ENCODE measurements around the gene CITED1.

CITED1 gene

DNA sequence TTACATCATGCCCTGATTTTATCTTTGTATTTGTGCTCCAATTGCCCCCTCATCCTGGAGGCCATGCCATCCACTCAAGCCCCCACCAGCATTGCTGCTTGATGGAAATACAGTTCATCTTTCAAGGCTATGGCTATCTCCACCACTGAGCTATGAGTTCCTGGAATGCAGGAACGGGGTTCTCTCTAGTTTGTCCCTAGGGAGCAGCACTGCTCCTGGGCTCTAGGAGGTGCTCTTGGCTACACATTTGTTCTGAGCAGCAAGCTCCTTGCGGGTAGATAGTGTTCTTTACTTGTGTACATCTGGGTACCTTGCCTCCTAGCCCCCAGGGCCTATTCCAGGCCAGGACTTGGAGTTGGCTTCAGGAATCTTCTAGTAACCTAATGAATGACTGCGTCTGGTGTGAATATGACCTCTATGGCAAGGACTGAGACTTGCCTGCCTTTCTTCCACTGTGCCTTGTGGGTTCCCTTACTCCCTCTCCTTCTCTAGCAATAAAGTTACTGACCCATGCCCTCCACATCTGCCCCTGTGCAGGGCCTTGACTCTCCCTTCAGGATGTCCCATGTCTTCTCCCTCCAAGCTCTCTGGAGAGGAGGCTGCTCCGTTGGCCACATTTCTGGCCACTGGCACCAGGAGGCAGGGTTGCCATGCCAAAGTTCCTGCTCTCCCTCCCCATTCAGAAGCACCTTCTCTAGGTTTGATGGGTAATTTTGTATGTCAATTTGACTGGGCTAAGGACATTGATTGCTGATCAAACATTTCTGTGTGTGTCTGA is 7.6 kb downstream of the CITED1 start:
- H3K4me3 ChIP-seq (ENCODE audit: low read depth in 1 of 5, low read length in 5 of 5), result no peak overlapping the region
- H3K27me3 ChIP-seq (ENCODE audit: control insufficient read depth in 5 of 5, insufficient read depth in 4 of 5, low read length in 5 of 5), result peaks cover 14 to 55% (median 44%) of the 10 kb centered on the region in 5 donors

GRCh38 chrX:72296991-72297390 is 8.7 kb downstream of the CITED1 start:
- no peaks in the 10 kb centered on the region for H3K9me3 ChIP-seq (ENCODE audit: control insufficient read depth in 5 of 5, low read length in 5 of 5)
- peaks cover 0 to 5% (median 0%) of the 10 kb centered on the region in 5 donors for H3K4me1 ChIP-seq (ENCODE audit: control insufficient read depth in 5 of 5, insufficient read depth in 5 of 5, low read length in 5 of 5)
- H3K27me3 ChIP-seq (ENCODE audit: control insufficient read depth in 5 of 5, insufficient read depth in 4 of 5, low read length in 5 of 5), result peaks cover 8 to 43% (median 33%) of the 10 kb centered on the region in 5 donors
- no peak overlapping the region for H3K4me3 ChIP-seq (ENCODE audit: low read depth in 1 of 5, low read length in 5 of 5)
- H3K9ac ChIP-seq (ENCODE audit: low read length in 5 of 5), result no peak overlapping the region
- no peaks in the 10 kb centered on the region for H3K36me3 ChIP-seq (ENCODE audit: control insufficient read depth in 5 of 5, insufficient read depth in 5 of 5, low read length in 5 of 5)
- no peak overlapping the region for H3K27ac ChIP-seq (ENCODE audit: low read depth, low read length)

More for the DNA sequence above, 7.6 kb downstream of the CITED1 start:
- no peaks in the 10 kb centered on the region for H3K9me3 ChIP-seq (ENCODE audit: control insufficient read depth in 5 of 5, low read length in 5 of 5)
- no peak overlapping the region for H3K9ac ChIP-seq (ENCODE audit: low read length in 5 of 5)
- H3K27ac ChIP-seq (ENCODE audit: low read depth, low read length), result no peak overlapping the region
- peaks cover 0 to 5% (median 0%) of the 10 kb centered on the region in 5 donors for H3K4me1 ChIP-seq (ENCODE audit: control insufficient read depth in 5 of 5, insufficient read depth in 5 of 5, low read length in 5 of 5)
- no peaks in the 10 kb centered on the region for H3K36me3 ChIP-seq (ENCODE audit: control insufficient read depth in 5 of 5, insufficient read depth in 5 of 5, low read length in 5 of 5)

DNA sequence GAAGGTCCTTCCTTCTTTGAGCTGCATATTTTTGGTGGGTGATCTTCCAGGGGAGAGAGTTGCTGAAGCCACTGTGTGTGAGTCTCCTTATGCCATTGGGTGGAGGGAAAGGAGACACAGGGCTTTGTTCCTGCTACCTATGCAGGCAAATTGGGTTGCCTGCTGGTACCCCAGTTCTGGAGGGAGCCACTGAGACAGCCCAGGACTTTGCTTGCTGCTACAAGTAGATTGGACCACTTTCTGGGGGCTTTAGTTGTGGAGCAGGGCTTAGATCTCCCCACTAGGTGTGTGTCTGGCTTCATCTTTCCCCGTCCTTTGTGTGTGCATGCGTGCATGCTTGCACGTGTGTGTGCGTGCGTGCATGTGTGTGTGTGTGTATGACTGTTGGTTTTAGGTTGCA is 10.0 kb downstream of the CITED1 start:
- H3K4me1 ChIP-seq (ENCODE audit: control insufficient read depth in 5 of 5, insufficient read depth in 5 of 5, low read length in 5 of 5), result peaks cover 0 to 5% (median 0%) of the 10 kb centered on the region in 5 donors
- H3K9ac ChIP-seq (ENCODE audit: low read length in 5 of 5), result no peak overlapping the region
- no peak overlapping the region for H3K27ac ChIP-seq (ENCODE audit: low read depth, low read length)

GRCh38 chrX:72294497-72294896 is 11.2 kb downstream of the CITED1 start:
- Histone ChIP-seq H3K36me3 (ENCODE audit: control insufficient read depth in 5 of 5, insufficient read depth in 5 of 5, low read length in 5 of 5) (no peaks in the 10 kb centered on the region), H3K4me1 (ENCODE audit: control insufficient read depth in 5 of 5, insufficient read depth in 5 of 5, low read length in 5 of 5) (peaks cover 0 to 5% (median 0%) of the 10 kb centered on the region in 5 donors), H3K4me3 (ENCODE audit: low read depth in 1 of 5, low read length in 5 of 5) (no peak overlapping the region), H3K9me3 (ENCODE audit: control insufficient read depth in 5 of 5, low read length in 5 of 5) (no peaks in the 10 kb centered on the region), H3K27me3 (ENCODE audit: control insufficient read depth in 5 of 5, insufficient read depth in 4 of 5, low read length in 5 of 5) (peaks cover 6 to 21% (median 16%) of the 10 kb centered on the region in 5 donors), H3K9ac (ENCODE audit: low read length in 5 of 5) (no peak overlapping the region), H3K27ac (ENCODE audit: low read depth, low read length) (no peak overlapping the region)

More for the DNA sequence above, 10.0 kb downstream of the CITED1 start:
- no peak overlapping the region for H3K4me3 ChIP-seq (ENCODE audit: low read depth in 1 of 5, low read length in 5 of 5)
- H3K27me3 ChIP-seq (ENCODE audit: control insufficient read depth in 5 of 5, insufficient read depth in 4 of 5, low read length in 5 of 5), result peaks cover 7 to 32% (median 22%) of the 10 kb centered on the region in 5 donors
- H3K36me3 ChIP-seq (ENCODE audit: control insufficient read depth in 5 of 5, insufficient read depth in 5 of 5, low read length in 5 of 5), result no peaks in the 10 kb centered on the region
- no peaks in the 10 kb centered on the region for H3K9me3 ChIP-seq (ENCODE audit: control insufficient read depth in 5 of 5, low read length in 5 of 5)

DNA sequence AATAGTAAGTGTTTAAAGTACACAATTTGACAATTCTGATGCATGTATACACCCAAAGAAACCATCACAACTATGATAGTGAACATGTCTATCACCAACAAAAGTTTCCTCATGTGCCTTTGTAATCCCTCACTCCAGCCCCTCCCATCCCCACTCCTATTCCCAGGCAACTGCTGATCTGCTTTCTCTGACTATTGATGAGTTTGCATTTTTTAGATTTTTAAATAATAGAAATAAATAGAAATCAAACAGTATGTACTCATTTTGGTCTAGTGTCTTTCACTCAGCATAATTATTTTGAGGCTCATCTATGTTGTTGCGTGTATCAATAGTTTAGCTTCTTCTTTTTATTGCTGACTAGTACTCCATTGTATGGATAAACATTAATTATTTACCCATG is 23.4 kb downstream of the CITED1 start:
- Histone ChIP-seq H3K9ac (ENCODE audit: low read length in 5 of 5) (no peak overlapping the region), H3K4me3 (ENCODE audit: low read depth in 1 of 5, low read length in 5 of 5) (no peak overlapping the region), H3K27me3 (ENCODE audit: control insufficient read depth in 5 of 5, insufficient read depth in 4 of 5, low read length in 5 of 5) (peaks cover 0 to 15% (median 0%) of the 10 kb centered on the region in 5 donors), H3K36me3 (ENCODE audit: control insufficient read depth in 5 of 5, insufficient read depth in 5 of 5, low read length in 5 of 5) (no peaks in the 10 kb centered on the region), H3K4me1 (ENCODE audit: control insufficient read depth in 5 of 5, insufficient read depth in 5 of 5, low read length in 5 of 5) (peaks cover 0 to 2% (median 1%) of the 10 kb centered on the region in 5 donors), H3K9me3 (ENCODE audit: control insufficient read depth in 5 of 5, low read length in 5 of 5) (no peaks in the 10 kb centered on the region), H3K27ac (ENCODE audit: low read depth, low read length) (no peak overlapping the region)

DNA sequence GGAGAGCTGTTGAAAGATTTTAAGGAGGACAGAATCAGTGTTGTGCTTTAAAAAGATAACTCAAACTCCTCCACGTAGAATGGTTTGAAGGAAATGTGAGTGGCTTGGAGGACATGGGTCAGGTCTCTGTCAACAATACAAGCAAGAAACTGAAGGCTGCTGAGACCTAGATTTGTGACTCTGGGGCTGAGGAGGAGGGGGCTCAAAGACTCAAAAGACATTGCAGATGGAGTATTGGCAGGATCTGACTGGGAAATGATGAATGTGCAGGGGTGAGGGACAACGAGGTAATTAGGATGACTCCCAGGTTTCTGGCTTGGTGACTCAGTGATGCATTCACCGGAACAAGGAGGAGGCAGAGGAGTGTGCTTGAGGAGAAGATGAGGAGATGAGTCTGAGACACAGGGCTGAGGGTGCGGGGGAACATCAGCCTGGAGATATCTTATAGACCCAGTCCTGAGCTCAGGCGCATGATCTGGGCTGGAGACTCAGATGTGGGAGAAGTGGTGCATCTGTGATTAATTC is 25.3 kb downstream of the CITED1 start:
- H3K9me3 ChIP-seq (ENCODE audit: control insufficient read depth in 5 of 5, low read length in 5 of 5), result no peaks in the 10 kb centered on the region
- H3K9ac ChIP-seq (ENCODE audit: low read length in 5 of 5), result no peak overlapping the region
- H3K4me1 ChIP-seq (ENCODE audit: control insufficient read depth in 5 of 5, insufficient read depth in 5 of 5, low read length in 5 of 5), result peaks cover 2 to 16% (median 14%) of the 10 kb centered on the region in 5 donors
- H3K27ac ChIP-seq (ENCODE audit: low read depth, low read length), result no peak overlapping the region
- H3K36me3 ChIP-seq (ENCODE audit: control insufficient read depth in 5 of 5, insufficient read depth in 5 of 5, low read length in 5 of 5), result peaks cover under 1 to 4% (median 3%) of the 10 kb centered on the region in 5 donors
- peaks cover 0 to 15% (median 0%) of the 10 kb centered on the region in 5 donors for H3K27me3 ChIP-seq (ENCODE audit: control insufficient read depth in 5 of 5, insufficient read depth in 4 of 5, low read length in 5 of 5)
- no peak overlapping the region for H3K4me3 ChIP-seq (ENCODE audit: low read depth in 1 of 5, low read length in 5 of 5)

DNA sequence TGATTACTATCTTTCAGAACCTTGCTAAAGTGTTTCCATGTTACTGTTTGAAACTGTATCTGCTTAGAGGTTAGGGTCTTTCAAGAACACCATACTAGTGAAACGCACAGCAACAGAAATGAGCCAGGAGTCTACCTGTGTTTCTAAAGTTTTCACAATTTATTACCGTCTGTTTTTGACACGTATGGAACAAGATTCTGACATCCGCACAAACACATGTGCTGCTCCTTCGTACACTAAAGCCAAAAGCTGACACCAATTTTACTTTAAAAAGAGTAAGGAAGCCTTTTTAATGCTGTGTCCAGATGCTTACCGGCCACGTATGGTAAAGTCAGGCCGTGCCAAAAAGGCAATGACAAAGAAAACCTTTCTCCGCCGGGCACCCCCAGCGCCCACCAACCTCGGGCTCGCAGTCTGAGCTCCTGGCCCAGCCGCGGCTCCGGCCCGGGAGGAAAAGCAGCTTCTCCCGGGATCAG is 29.2 kb downstream of the CITED1 start:
- Histone ChIP-seq H3K9me3 (ENCODE audit: control insufficient read depth in 5 of 5, low read length in 5 of 5) (no peaks in the 10 kb centered on the region), H3K4me3 (ENCODE audit: low read depth in 1 of 5, low read length in 5 of 5) (peak overlapping the region; percentile 82 to 94 (median 87)), H3K27me3 (ENCODE audit: control insufficient read depth in 5 of 5, insufficient read depth in 4 of 5, low read length in 5 of 5) (peaks cover 0 to 15% (median 0%) of the 10 kb centered on the region in 5 donors), H3K27ac (ENCODE audit: low read depth, low read length) (peak overlapping the region; percentile 21), H3K9ac (ENCODE audit: low read length in 5 of 5) (peak overlapping the region; percentile 23 to 96 (median 93)), H3K36me3 (ENCODE audit: control insufficient read depth in 5 of 5, insufficient read depth in 5 of 5, low read length in 5 of 5) (peaks cover 31 to 42% (median 40%) of the 10 kb centered on the region in 5 donors), H3K4me1 (ENCODE audit: control insufficient read depth in 5 of 5, insufficient read depth in 5 of 5, low read length in 5 of 5) (peaks cover 2 to 26% (median 17%) of the 10 kb centered on the region in 5 donors)

DNA sequence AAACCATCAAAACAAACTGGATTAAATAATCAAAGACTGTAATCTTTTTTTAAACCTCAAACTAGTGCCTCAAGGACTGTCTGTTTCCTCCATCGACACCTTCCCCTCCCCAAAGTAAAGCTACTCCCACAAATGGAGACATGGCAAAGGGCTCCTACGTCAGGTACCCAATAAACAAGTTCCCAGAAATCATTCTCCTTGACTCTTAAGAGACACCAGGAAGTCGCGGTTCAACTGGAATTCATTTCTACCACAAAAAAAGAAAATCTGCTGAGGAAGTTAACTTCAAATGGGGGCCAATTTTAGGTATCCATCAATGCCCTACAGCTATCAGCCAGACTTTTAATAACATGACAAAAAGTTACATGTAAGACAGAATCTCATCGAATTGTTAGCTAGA is 31.2 kb downstream of the CITED1 start:
- H3K27ac ChIP-seq (ENCODE audit: low read depth, low read length), result no peak overlapping the region
- peaks cover 2 to 26% (median 21%) of the 10 kb centered on the region in 5 donors for H3K4me1 ChIP-seq (ENCODE audit: control insufficient read depth in 5 of 5, insufficient read depth in 5 of 5, low read length in 5 of 5)
- H3K36me3 ChIP-seq (ENCODE audit: control insufficient read depth in 5 of 5, insufficient read depth in 5 of 5, low read length in 5 of 5), result peaks cover 35 to 61% (median 58%) of the 10 kb centered on the region in 5 donors
- peaks cover 0 to 15% (median 0%) of the 10 kb centered on the region in 5 donors for H3K27me3 ChIP-seq (ENCODE audit: control insufficient read depth in 5 of 5, insufficient read depth in 4 of 5, low read length in 5 of 5)
- H3K4me3 ChIP-seq (ENCODE audit: low read depth in 1 of 5, low read length in 5 of 5), result no peak overlapping the region
- no peaks in the 10 kb centered on the region for H3K9me3 ChIP-seq (ENCODE audit: control insufficient read depth in 5 of 5, low read length in 5 of 5)
- peak overlapping the region; percentile 24 to 96 (median 49) for H3K9ac ChIP-seq (ENCODE audit: low read length in 5 of 5)

DNA sequence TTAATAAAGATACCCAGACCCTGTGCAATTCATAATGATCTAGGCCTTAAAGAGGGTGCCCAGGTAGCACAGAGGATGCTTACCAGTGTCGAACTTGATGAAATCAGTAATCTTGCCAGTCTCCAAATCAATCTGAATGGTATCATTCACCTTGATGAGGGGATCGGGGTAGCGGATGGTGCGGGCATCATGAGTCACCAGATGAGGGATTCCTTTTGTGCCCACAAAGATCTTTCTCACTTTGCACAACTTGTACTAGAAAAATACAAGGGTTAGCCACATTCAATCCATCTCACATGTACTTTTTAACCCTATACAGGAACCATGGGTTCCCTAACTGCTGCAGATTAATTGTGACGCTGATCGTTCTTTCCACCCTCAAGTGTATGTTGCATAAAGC is 32.0 kb downstream of the CITED1 start:
- Histone ChIP-seq H3K36me3 (ENCODE audit: control insufficient read depth in 5 of 5, insufficient read depth in 5 of 5, low read length in 5 of 5) (peaks cover 36 to 66% (median 66%) of the 10 kb centered on the region in 5 donors), H3K4me1 (ENCODE audit: control insufficient read depth in 5 of 5, insufficient read depth in 5 of 5, low read length in 5 of 5) (peaks cover 2 to 26% (median 21%) of the 10 kb centered on the region in 5 donors), H3K4me3 (ENCODE audit: low read depth in 1 of 5, low read length in 5 of 5) (no peak overlapping the region)

DNA sequence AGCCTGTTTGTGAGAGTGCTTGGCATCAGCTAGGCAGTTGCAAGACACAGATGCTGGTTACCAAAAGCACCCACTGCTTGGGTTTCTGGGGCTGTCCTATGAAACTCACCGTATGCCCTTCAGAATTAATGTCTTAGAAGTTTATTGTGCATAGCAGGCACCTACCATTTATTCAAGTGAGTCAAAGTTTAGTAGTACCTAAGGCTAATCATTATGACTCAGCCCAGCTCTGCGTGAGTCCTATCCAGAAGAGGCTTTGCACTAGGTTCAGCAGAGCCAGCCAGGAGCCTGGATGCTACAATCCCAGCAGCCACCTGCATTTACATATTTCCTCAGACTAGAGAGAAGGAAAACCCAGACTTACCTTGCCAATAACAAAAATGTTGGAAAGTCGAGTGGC is 32.8 kb downstream of the CITED1 start:
- Histone ChIP-seq H3K27ac (ENCODE audit: low read depth, low read length) (no peak overlapping the region), H3K36me3 (ENCODE audit: control insufficient read depth in 5 of 5, insufficient read depth in 5 of 5, low read length in 5 of 5) (peaks cover 44 to 74% (median 74%) of the 10 kb centered on the region in 5 donors)

More for the DNA sequence above, 32.0 kb downstream of the CITED1 start:
- peaks cover 0 to 8% (median 0%) of the 10 kb centered on the region in 5 donors for H3K27me3 ChIP-seq (ENCODE audit: control insufficient read depth in 5 of 5, insufficient read depth in 4 of 5, low read length in 5 of 5)
- H3K9me3 ChIP-seq (ENCODE audit: control insufficient read depth in 5 of 5, low read length in 5 of 5), result no peaks in the 10 kb centered on the region
- peak overlapping the region in 2 of 5 donors; percentile 26 to 38 for H3K9ac ChIP-seq (ENCODE audit: low read length in 5 of 5)
- H3K27ac ChIP-seq (ENCODE audit: low read depth, low read length), result no peak overlapping the region

More for the DNA sequence above, 32.8 kb downstream of the CITED1 start:
- Histone ChIP-seq H3K9ac (ENCODE audit: low read length in 5 of 5) (peak overlapping the region in 1 of 5 donors; percentile 0), H3K9me3 (ENCODE audit: control insufficient read depth in 5 of 5, low read length in 5 of 5) (no peaks in the 10 kb centered on the region), H3K4me3 (ENCODE audit: low read depth in 1 of 5, low read length in 5 of 5) (no peak overlapping the region), H3K27me3 (ENCODE audit: control insufficient read depth in 5 of 5, insufficient read depth in 4 of 5, low read length in 5 of 5) (peaks cover 0 to 1% (median 0%) of the 10 kb centered on the region in 5 donors), H3K4me1 (ENCODE audit: control insufficient read depth in 5 of 5, insufficient read depth in 5 of 5, low read length in 5 of 5) (peaks cover 2 to 26% (median 21%) of the 10 kb centered on the region in 5 donors)

Data from subcutaneous abdominal adipose tissue (tissue), 5 donors.